ENCODE measurements around the gene LPP.

GRCh38 chr3:188557235-188557634, 403.3 kb downstream of the LPP start:
- TF ChIP-seq, protein P1, sequence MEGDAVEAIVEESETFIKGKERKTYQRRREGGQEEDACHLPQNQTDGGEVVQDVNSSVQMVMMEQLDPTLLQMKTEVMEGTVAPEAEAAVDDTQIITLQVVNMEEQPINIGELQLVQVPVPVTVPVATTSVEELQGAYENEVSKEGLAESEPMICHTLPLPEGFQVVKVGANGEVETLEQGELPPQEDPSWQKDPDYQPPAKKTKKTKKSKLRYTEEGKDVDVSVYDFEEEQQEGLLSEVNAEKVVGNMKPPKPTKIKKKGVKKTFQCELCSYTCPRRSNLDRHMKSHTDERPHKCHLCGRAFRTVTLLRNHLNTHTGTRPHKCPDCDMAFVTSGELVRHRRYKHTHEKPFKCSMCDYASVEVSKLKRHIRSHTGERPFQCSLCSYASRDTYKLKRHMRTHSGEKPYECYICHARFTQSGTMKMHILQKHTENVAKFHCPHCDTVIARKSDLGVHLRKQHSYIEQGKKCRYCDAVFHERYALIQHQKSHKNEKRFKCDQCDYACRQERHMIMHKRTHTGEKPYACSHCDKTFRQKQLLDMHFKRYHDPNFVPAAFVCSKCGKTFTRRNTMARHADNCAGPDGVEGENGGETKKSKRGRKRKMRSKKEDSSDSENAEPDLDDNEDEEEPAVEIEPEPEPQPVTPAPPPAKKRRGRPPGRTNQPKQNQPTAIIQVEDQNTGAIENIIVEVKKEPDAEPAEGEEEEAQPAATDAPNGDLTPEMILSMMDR (optimal IDR thresholded peaks at IDR 0.05 in 1 of 3, IDR thresholded peaks at IDR 0.05 in 1 of 3, conservative IDR thresholded peaks at IDR 0.05 in 1 of 3; ENCODE audit: extremely low read depth in 1 of 3, insufficient read depth in 2 of 3, low read length in 3 of 3): no peak
- TF ChIP-seq EZH2 (IDR thresholded peaks at IDR 0.05; ENCODE audit: low read length): no peak

Data from keratinocyte (primary cell).